Ammon's horn (tissue), 1 donor: ENCODE data around the gene MTMR6.

Experiments used
- DNase-seq: peaks from one replicate; pipeline ENCODE4 v3.0.0-alpha.2; 2016; ENCODE audit warnings: low spot score

The MTMR6 gene

GRCh38 chr13:25276748-25277147 lies 10.5 kb downstream of the MTMR6 start:
- no peak for DNase-seq

DNA sequence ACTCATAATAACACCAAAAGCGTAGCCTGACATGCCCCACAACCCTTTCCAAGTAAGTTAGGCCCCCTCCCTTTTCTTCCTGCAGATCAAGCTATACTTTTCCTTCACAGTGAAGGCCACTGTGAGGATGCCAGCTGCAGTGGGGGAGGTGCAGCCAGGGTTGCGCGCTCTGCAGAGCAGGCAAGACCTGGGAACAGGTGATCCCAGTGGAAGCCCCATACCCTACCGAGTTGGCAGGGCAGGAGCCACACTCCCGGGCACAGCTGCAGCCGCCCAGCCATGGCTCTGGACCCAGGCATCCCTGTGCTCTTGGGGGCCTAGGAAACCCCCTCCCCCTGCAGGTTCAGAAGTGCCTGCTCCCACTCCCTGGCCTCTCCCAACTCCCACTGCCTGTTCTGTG lies 18.7 kb downstream of the MTMR6 start:
- DNase-seq: no peak

DNA sequence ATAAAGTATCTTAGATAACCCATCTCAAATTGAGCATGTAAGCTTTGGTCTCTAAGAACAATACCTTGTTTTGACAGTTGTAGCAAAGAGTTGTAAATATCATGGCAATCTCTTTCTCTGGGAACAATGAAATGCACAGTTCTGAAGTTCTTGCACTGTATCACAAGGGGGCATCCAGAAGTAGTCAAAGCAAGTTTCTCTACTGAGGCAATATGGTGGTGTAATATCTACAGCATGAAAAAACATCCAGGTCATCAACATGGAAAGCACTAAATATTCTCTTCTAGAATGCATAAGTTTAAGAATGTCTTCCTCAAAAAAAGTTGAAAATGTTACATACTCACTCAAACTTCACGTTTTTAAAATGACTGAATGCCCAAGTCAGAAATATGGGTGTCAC lies 19.6 kb downstream of the MTMR6 start:
- DNase-seq: peak; percentile 18

- DNase-seq: no peak
Measured at GRCh38 chr13:25266706-25267105, 20.6 kb downstream of the MTMR6 start.

DNA sequence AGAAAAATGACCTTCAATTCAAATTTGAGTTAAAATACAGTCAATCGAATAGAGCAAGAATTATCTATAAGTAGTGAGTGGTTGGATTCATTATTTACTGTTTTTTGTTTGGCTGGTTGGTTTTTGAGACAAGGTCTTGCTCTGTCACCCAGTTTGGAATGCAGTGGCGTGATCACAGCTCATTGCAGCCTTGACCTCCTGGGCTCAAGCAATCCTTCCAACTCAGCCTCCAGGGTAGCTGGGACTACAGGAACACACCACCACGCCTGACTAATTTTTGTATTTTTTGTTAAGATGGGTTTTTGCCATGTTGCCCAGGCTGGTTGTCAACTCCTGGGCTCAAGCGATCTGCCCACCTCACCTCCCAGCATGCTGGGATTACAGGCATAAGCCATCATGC lies 25.0 kb downstream of the MTMR6 start:
- DNase-seq: no peak

DNA sequence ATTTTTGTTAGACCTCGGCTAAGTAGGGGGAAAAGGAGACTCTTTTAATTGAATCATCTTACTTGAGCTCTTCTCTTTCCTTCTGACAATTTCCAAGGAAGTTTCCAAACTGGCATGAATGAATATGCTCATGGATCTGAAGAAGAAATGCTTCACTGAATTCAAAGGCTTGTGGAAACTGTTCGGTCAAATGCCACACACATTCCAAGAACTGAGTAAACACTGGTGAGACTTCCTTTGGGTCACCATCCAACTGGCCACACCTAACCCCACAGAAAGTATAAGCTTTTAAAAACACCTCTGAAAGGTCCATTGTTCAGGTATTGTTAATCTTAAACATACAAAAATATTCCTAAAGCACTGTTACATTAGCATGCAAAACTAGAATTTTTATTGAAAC lies 33.6 kb downstream of the MTMR6 start:
- no peak for DNase-seq

DNA sequence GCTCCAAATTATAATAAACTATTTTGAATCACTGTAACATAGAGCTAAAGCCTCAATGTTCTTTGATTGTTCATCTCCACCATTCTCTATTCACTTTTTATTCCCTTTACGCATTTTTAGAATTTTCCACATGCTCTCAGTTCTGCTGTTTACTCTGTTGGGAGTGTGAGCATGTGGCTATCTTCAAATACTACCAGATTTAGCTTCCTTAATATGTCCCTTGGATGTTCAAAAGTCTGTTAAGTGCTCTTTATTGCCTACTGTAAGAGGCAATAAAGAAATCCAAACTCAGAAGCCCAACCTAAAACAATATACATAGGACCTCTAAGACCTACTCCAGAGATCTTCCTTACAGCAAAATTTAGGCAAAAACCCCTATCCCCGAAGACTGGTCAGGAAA lies 34.5 kb downstream of the MTMR6 start:
- no peak for DNase-seq

GRCh38 chr13:25252225-25252624 lies 35.1 kb downstream of the MTMR6 start:
- no peak for DNase-seq

- DNase-seq: peak; percentile 85
Measured at GRCh38 chr13:25249001-25249543, 38.2 kb downstream of the MTMR6 start.

- no peak for DNase-seq
Measured at GRCh38 chr13:25248071-25248470, 39.2 kb downstream of the MTMR6 start.

- no peak for DNase-seq
Measured at GRCh38 chr13:25247360-25247759, 39.9 kb downstream of the MTMR6 start.

DNA sequence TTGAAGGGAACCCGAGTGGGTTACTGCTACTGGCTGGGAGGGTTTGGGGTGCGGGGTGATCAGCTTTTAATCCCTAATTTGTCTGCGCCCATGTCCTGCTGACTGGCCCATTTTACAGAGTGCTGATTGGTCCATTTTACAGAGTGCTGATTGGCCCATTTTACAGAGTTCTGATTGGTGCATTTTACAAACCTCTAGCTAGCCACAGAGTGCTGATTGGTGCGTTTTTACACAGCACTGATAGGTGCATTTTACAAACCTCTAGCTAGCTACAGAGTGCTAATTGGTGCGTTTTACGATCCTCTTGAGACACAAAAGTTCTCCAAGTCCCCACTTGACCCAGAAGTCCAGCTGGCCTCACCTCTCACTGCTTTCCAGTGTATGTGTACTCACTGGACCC lies 43.2 kb downstream of the MTMR6 start:
- DNase-seq: no peak

DNA sequence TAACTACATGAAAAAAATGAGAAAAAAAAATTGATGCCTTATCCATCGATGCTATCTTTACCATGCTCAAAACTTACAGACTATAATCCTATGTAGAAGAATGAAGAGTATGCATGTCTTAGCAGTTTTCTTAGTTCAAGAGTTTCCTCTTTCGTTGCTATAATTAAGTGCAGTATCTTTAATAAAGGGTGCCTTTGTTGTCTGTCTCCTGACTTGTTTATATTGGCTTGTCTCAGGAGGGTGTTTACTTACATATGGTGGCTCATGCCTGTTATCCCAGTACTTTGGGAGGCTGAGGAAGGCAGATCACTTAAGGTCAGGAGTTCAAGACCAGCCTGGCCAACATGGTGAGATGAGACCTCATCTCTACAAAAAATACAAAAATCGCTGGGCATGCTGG lies 44.3 kb downstream of the MTMR6 start:
- DNase-seq: no peak

DNA sequence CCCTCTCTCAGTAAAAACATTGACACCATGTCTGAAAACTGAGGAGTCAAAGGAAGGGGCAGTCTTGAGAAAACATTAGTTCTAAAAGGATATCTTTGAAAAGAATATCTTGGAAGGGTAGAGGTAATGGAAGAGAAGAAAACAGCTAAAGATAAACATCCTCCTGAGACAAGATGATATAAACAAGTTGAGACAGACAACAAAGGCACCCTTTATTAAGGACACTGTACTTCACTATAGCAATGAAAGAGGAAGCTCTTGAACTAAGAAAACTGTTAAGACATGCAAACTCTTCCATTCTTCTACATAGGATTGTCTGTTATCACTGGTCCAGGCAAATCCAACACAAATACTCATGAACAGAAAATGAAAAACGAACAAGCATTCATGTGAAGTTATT lies 46.3 kb downstream of the MTMR6 start:
- no peak for DNase-seq

GRCh38 chr13:25237083-25237482 lies 50.2 kb downstream of the MTMR6 start:
- DNase-seq: no peak

GRCh38 chr13:25233861-25234260 lies 53.4 kb downstream of the MTMR6 start:
- no peak for DNase-seq

GRCh38 chr13:25232937-25233515 lies 54.3 kb downstream of the MTMR6 start:
- DNase-seq: peak; percentile 49

DNA sequence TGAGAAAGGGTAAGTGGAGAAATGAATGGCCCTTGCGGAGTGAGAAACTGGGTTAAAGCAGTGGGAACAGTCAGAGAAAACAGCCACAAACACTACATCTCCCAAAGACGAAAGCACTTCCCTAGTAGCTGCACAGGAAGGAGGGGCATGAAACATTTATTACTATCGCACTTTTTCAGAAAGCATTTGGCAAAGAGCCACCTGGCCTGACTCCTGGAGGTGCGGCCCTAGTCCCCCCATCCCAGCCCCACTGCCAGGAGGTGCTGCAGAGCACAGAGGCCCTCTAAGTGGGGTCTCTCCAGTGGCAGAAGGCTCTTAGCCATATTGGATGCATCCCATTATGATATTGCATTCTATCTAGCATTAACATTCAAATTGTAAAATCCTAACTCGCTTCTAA lies 55.8 kb downstream of the MTMR6 start:
- no peak for DNase-seq

- no peak for DNase-seq
Measured at GRCh38 chr13:25227690-25228089, 59.6 kb downstream of the MTMR6 start.

GRCh38 chr13:25225970-25226369 lies 61.3 kb downstream of the MTMR6 start:
- DNase-seq: no peak

DNA sequence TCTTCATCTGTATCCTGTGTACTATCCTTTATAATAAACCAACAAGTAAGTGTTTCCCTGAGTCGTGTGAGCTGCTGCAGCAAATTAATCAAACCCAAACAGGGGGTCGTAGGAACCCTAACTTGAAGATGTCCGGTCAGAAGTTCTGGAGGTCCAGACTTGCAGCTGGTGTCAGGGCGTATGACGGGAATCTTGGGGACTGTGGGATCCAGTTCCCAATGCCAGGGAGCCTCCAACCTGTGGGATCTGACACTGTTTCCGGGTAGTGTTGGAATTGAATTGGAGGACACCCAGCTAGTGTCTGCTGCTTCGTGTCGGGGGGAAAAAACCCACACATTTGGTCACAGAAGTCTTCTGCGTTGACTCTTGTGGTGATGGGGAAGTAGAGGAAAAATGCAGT lies 63.1 kb downstream of the MTMR6 start:
- no peak for DNase-seq

DNA sequence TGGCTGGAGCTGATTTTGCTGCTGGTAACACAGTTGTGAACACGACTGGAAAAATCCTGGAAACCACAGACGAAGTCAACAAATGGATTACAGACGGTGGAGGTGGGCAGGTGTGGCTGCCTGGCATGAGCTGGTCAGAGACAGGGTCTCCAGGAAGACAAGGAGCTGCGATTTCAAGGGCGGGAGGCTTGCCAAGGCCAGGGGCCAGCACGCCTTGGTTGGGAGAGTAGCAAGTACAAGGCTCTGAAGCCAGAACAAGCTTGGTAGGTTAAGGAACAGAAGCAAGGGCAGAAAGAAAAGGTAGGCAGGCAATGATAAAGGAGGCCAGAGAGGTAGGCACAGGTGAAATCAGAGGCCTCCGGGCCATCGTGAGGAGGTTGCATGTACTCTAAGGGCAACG lies 64.5 kb downstream of the MTMR6 start:
- no peak for DNase-seq

DNA sequence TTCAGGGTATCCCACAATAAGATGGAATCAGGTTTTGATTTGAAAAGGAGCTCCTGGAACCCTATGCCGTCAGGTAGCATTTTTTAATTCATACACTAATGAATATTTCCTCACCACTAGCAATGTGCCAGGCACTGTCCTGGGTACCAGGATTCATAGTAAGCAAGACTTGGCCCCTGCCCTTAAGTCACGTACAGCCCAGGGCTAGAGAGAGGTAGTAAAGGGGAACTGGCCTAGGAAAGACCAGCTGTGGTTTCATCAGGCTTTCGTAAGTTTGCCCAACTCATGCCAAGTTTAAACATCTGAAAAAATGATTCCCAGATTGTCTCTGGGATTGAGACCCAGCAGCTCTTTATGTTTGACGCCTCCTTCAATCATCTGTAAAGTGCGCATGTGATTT lies 69.3 kb downstream of the MTMR6 start:
- DNase-seq: no peak

DNA sequence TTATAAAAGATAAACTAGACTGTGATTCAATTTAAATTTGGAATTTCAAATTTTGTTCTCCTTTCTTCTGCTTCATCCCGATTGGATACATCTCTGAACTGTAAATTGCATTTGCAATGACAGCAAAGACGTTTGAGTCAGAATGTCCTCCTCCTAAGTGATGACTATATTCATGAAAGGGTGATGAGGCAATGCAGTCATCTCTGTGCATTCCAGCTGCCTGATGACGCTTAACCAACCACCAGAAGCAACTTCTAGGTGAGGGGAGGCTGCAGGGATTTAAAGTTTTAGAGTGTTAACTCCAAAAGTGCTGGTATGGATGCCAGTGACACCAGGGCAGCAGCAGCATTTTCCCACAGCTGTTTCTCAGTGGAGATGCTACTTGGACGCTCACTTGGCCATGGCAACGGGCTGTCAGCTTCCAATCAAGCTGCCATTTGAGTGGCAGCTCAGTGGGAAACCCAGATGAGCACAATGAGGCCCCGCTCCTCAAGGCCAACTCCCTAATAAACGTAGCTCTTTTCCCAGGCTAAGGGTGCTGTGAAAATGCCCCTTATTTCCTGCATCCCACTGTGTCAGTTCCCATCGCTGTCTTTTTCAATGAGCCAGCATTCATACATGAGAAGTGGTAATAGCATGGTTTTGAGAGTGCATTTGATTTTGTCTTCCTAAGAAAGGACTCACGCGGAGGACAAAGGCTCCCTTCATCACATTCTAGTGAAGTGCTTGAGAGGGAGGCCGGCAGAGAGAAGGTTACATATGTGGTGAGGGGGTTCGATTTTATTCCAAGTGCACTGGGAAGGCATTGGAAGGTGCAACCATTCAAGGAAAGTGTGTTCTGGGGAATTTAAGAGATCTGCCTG lies 70.0 kb downstream of the MTMR6 start:
- no peak for DNase-seq
